Panc1 (cell line): Measurements from ENCODE around the gene SORD.

Experiments used
- CTCF ChIP-seq: fragments of 450-650 bp; IDR thresholded peaks from 2 replicates; pipeline ENCODE4 v1.5.1; 2017; ENCODE audit warnings: mild to moderate bottlenecking
- REST ChIP-seq, 2 experiments: IDR thresholded peaks; 2 replicates each; pipeline ENCODE4 v1.6.1; 2011 to 2012; ENCODE audit warnings: low read depth in 2 of 2, control low read depth in 1 of 2, low read length in 1 of 2, mild to moderate bottlenecking in 1 of 2, moderate library complexity in 1 of 2; ENCODE audit not compliant: insufficient read depth in 1 of 2

- no peak for TF ChIP-seq CTCF
- TF ChIP-seq REST (IDR thresholded peaks at IDR 0.05; ENCODE audit: insufficient read depth in 1 of 2, low read depth in 2 of 2, low read length in 1 of 2): no peak
Observed at GRCh38 chr15:45022871-45023658, at the start of gene SORD.
